ENCODE measurements around the gene ZMYM1.

ZMYM1 gene

GRCh38 chr1:35151220-35151619, 72.0 kb downstream of the ZMYM1 start:
- Histone ChIP-seq H3K4me3 (no peak overlapping the region), H3K27ac (no peak overlapping the region)

DNA sequence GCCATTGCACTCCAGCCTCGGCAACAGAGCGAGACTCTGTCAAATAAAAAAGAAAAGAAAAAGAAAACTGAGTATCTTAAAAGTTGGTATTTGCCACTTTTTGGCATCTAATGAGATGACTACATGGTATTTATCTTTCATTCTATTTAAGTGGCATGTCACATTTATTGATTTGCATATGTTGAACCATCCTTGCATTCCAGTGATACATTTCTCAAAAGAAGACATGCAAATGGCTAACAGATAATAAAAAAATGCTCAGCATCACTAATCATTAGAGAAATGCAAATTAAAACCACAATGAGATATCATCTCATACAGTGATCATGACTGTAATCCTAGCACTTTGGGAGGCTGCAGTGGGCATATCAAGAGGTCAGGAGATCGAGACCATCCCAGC, 85.7 kb downstream of the ZMYM1 start:
- no peak overlapping the region for H3K4me3 ChIP-seq
- no peak overlapping the region for H3K27ac ChIP-seq

All from skin epidermis (tissue), 12 donors.